H1 (cell line): ENCODE results near the gene TAT. TPM values are rescaled to one million over a fixed set of nuclear protein-coding genes. Genes with fewer than 3 reads are reported as not detected.

Experiments used
- CTCF ChIA-PET: fragments of 300-600 bp; sonication (Branson Sonifier 250); formaldehyde crosslinking; loops from one replicate; lab custom pipeline; 2021; ENCODE audit not compliant: partially characterized antibody; lab: Charles Lee
- POLR2A ChIA-PET: fragments of 300-600 bp; sonication (Branson Sonifier 250); formaldehyde crosslinking; loops from one replicate; lab custom pipeline; 2021; ENCODE audit warnings: inconsistent platforms; ENCODE audit not compliant: partially characterized antibody; lab: Charles Lee
- DNase-seq, 2 experiments: peaks; one replicate each; pipeline versions ENCODE4 v3.0.0 to v3.0.0-alpha.2; 2010 to 2022; ENCODE audit warnings: low spot score in 2 of 2, low read depth in 1 of 2, mixed read lengths in 1 of 2
- FAIRE-seq: peaks from 2 replicates; lab custom pipeline; 2011; peaks lifted over from hg19 to GRCh38; lab: Jason Lieb, UNC
- H2AFZ ChIP-seq: 2 replicates; pipeline ENCODE4 v1.8.1; 2012; ENCODE audit warnings: low read length, inconsistent platforms
- H2AK5ac ChIP-seq: 2 replicates; pipeline ENCODE4 v1.6.1; 2013; ENCODE audit warnings: low read depth, low read length
- H2BK120ac ChIP-seq: replicated peaks from 2 replicates; pipeline ENCODE3; 2013; ENCODE audit warnings: low read depth, low read length, inconsistent platforms
- H2BK12ac ChIP-seq: 2 replicates; pipeline ENCODE4 v1.6.1; 2013; ENCODE audit warnings: low read depth, low read length
- H2BK15ac ChIP-seq: 2 replicates; pipeline ENCODE4 v1.6.1; 2013; ENCODE audit warnings: low read length
- H2BK20ac ChIP-seq: 2 replicates; pipeline ENCODE4 v1.6.1; 2013; ENCODE audit warnings: low read length
- H2BK5ac ChIP-seq: 2 replicates; pipeline ENCODE4 v1.6.1; 2013; ENCODE audit warnings: low read depth, low read length
- H3K14ac ChIP-seq: 2 replicates; pipeline ENCODE4 v1.6.1; 2013; ENCODE audit warnings: inconsistent platforms; ENCODE audit not compliant: insufficient read length
- H3K18ac ChIP-seq: 2 replicates; pipeline ENCODE4 v1.6.1; 2013; ENCODE audit warnings: low read length; ENCODE audit errors: extremely low read depth
- H3K23ac ChIP-seq: 2 replicates; pipeline ENCODE4 v1.6.1; 2013; ENCODE audit warnings: inconsistent platforms; ENCODE audit not compliant: insufficient read length
- H3K23me2 ChIP-seq: 2 replicates; pipeline ENCODE4 v1.6.1; 2013; ENCODE audit warnings: low read depth, low read length
- H3K27ac ChIP-seq: 2 replicates; pipeline ENCODE4 v1.6.1; 2011; ENCODE audit warnings: low read depth, low read length, inconsistent platforms
- H3K27me3 ChIP-seq, 4 experiments: replicated peaks in 1 of 4; 1 replicate in 1 of 4; 2 replicates in 3 of 4; pipeline versions ENCODE4 v1.6.1 to v1.8.1; 2011 to 2013; ENCODE audit warnings: low read length in 3 of 4, mild to moderate bottlenecking in 3 of 4, inconsistent platforms in 2 of 4, mixed read lengths in 2 of 4, moderate library complexity in 1 of 4; ENCODE audit not compliant: control insufficient read depth in 3 of 4, insufficient read depth in 3 of 4; ENCODE audit errors: extremely low read depth in 1 of 4
- H3K36me3 ChIP-seq, 4 experiments: 2 replicates each; pipeline versions ENCODE4 v1.6.1 to v1.8.1; 2011 to 2013; ENCODE audit warnings: mild to moderate bottlenecking in 4 of 4, low read length in 3 of 4, moderate library complexity in 2 of 4, control low read depth in 1 of 4, inconsistent platforms in 1 of 4; ENCODE audit not compliant: insufficient read depth in 4 of 4, control insufficient read depth in 2 of 4
- H3K4ac ChIP-seq: replicated peaks from 2 replicates; pipeline ENCODE3; 2013; ENCODE audit warnings: low read length, low read depth, mixed read lengths, inconsistent platforms; ENCODE audit not compliant: insufficient read length
- H3K4me1 ChIP-seq, 4 experiments: replicated peaks in 1 of 4; 1 replicate in 1 of 4; 2 replicates in 3 of 4; pipeline versions ENCODE4 v1.6.1 to v1.8.1; 2011 to 2013; ENCODE audit warnings: low read length in 3 of 4, inconsistent platforms in 2 of 4, mixed read lengths in 1 of 4; ENCODE audit not compliant: insufficient read depth in 4 of 4, control insufficient read depth in 3 of 4
- H3K4me2 ChIP-seq, 2 experiments: 2 replicates each; pipeline versions ENCODE4 v1.6.1 to v1.8.1; 2011 to 2013; ENCODE audit warnings: low read depth in 2 of 2, low read length in 2 of 2, control low read depth in 1 of 2, inconsistent platforms in 1 of 2, mild to moderate bottlenecking in 1 of 2; ENCODE audit not compliant: insufficient read depth in 1 of 2
- H3K4me3 ChIP-seq, 4 experiments: fragments of 200-600, 300-600 bp in 1 of 4; sonication (generic), shearing (Covaris generic), sonication (Bioruptor Twin) in 1 of 4; 2 replicates each; pipeline versions ENCODE4 v1.5.1 to v1.8.1; 2011 to 2016; ENCODE audit warnings: low read length in 4 of 4, low read depth in 3 of 4, control low read depth in 2 of 4, inconsistent platforms in 2 of 4, mild to moderate bottlenecking in 2 of 4, mixed read lengths in 1 of 4, moderate library complexity in 1 of 4; ENCODE audit not compliant: insufficient read depth in 2 of 4; ENCODE audit errors: extremely low read depth in 1 of 4
- H3K56ac ChIP-seq: replicated peaks from 2 replicates; pipeline ENCODE3; 2013; ENCODE audit warnings: low read depth, mild to moderate bottlenecking, mixed read lengths, low read length, inconsistent platforms; ENCODE audit not compliant: insufficient read length
- H3K79me1 ChIP-seq: 2 replicates; pipeline ENCODE4 v1.6.1; 2013; ENCODE audit warnings: low read depth, low read length, control low read depth
- H3K79me2 ChIP-seq, 2 experiments: 2 replicates each; pipeline versions ENCODE4 v1.6.1 to v1.8.1; 2012 to 2013; ENCODE audit warnings: low read length in 2 of 2, mild to moderate bottlenecking in 2 of 2, inconsistent platforms in 1 of 2; ENCODE audit not compliant: insufficient read depth in 2 of 2, control insufficient read depth in 1 of 2
- H3K9ac ChIP-seq, 4 experiments: replicated peaks in 1 of 4; 1 replicate in 1 of 4; 2 replicates in 3 of 4; pipeline versions ENCODE4 v1.6.1 to v1.8.1; 2011 to 2013; ENCODE audit warnings: low read depth in 3 of 4, low read length in 3 of 4, control low read depth in 2 of 4, mild to moderate bottlenecking in 2 of 4, moderate library complexity in 2 of 4, inconsistent platforms in 1 of 4; ENCODE audit errors: extremely low read depth in 1 of 4
- H3K9me3 ChIP-seq, 2 experiments: 2 replicates each; pipeline versions ENCODE4 v1.6.1 to v1.8.1; 2012 to 2013; ENCODE audit warnings: mild to moderate bottlenecking in 2 of 2, moderate library complexity in 2 of 2, control low read depth in 1 of 2, inconsistent platforms in 1 of 2, low read depth in 1 of 2, low read length in 1 of 2, mixed read lengths in 1 of 2; ENCODE audit not compliant: insufficient read depth in 2 of 2
- H4K20me1 ChIP-seq, 2 experiments: replicated peaks in 1 of 2; 2 replicates each; pipeline versions ENCODE3 to v1.8.1; 2011 to 2013; ENCODE audit warnings: inconsistent platforms in 2 of 2, low read length in 2 of 2, mild to moderate bottlenecking in 1 of 2; ENCODE audit not compliant: insufficient read depth in 2 of 2, control insufficient read depth in 1 of 2
- H4K5ac ChIP-seq: 2 replicates; pipeline ENCODE4 v1.6.1; 2013; ENCODE audit warnings: low read length, low read depth, mixed read lengths, inconsistent platforms; ENCODE audit not compliant: insufficient read length
- H4K8ac ChIP-seq: 2 replicates; pipeline ENCODE4 v1.8.0; 2013; ENCODE audit warnings: mild to moderate bottlenecking, moderate library complexity, low read length, inconsistent platforms; ENCODE audit not compliant: insufficient read depth; ENCODE audit errors: extremely low read depth
- H4K91ac ChIP-seq: replicated peaks from 2 replicates; pipeline ENCODE3; 2013; ENCODE audit warnings: low read length, mixed read lengths, inconsistent platforms; ENCODE audit not compliant: insufficient read length
- BACH1 ChIP-seq: IDR thresholded peaks from 2 replicates; pipeline ENCODE4 v1.6.1; 2012; ENCODE audit warnings: low read length, improper control_type of control experiment
- CTBP2 ChIP-seq: IDR thresholded peaks from 2 replicates; pipeline ENCODE4 v1.7.0; 2011; ENCODE audit warnings: borderline replicate concordance, mild to moderate bottlenecking, moderate library complexity, mixed read lengths, low read length; ENCODE audit not compliant: insufficient read depth, insufficient read length
- EGR1 ChIP-seq: IDR thresholded peaks from 2 replicates; pipeline ENCODE4 v1.6.1; 2011; ENCODE audit warnings: low read depth, low read length, borderline replicate concordance
- GABPA ChIP-seq: IDR thresholded peaks from 2 replicates; pipeline ENCODE4 v1.6.1; 2011; ENCODE audit warnings: mild to moderate bottlenecking, low read length, moderate library complexity, borderline replicate concordance; ENCODE audit not compliant: insufficient read depth
- JUND ChIP-seq: IDR thresholded peaks from 2 replicates; pipeline ENCODE4 v1.6.1; 2011; ENCODE audit warnings: mild to moderate bottlenecking, improper control_type of control experiment, low read length
- NANOG ChIP-seq: IDR thresholded peaks from 2 replicates; pipeline ENCODE4 v1.6.1; 2011; ENCODE audit warnings: low read length, low read depth, mild to moderate bottlenecking, inconsistent platforms; ENCODE audit not compliant: insufficient read depth, poor library complexity, severe bottlenecking
- PHF8 ChIP-seq: fragments of 200-600 bp; sonication (generic); conservative IDR thresholded peaks from 2 replicates; pipeline ENCODE4 v1.7.1; 2012; ENCODE audit warnings: low read depth, mild to moderate bottlenecking, inconsistent platforms, low read length, moderate library complexity
- POLR2A ChIP-seq, 2 experiments: IDR thresholded peaks; 1 replicate in 1 of 2; 2 replicates in 1 of 2; pipeline ENCODE4 v1.6.1; 2011; ENCODE audit warnings: low read depth in 2 of 2, low read length in 2 of 2, mild to moderate bottlenecking in 2 of 2; ENCODE audit errors: control extremely low read depth in 1 of 2
- RAD21 ChIP-seq, 2 experiments: IDR thresholded peaks in 1 of 2; conservative IDR thresholded peaks in 1 of 2; 2 replicates each; pipeline ENCODE4 v1.6.1; 2011; ENCODE audit warnings: low read depth in 2 of 2, low read length in 2 of 2, improper control_type of control experiment in 1 of 2, inconsistent platforms in 1 of 2, mild to moderate bottlenecking in 1 of 2, moderate library complexity in 1 of 2
- SAP30 ChIP-seq: fragments of 300-600 bp; sonication (generic); IDR thresholded peaks from 2 replicates; pipeline ENCODE4 v1.7.1; 2012; ENCODE audit warnings: low read length, moderate library complexity, mild to moderate bottlenecking, inconsistent platforms; ENCODE audit not compliant: insufficient read depth, insufficient replicate concordance
- SP1 ChIP-seq: IDR thresholded peaks from 2 replicates; pipeline ENCODE4 v1.6.1; 2011; ENCODE audit warnings: low read depth, low read length
- TAF1 ChIP-seq: IDR thresholded peaks from 2 replicates; pipeline ENCODE4 v1.6.1; 2011; ENCODE audit warnings: mild to moderate bottlenecking, low read depth, low read length
- WGBS, 2 experiments: shearing (Covaris generic) in 1 of 2; methylation state at CpG; one replicate each; pipeline versions ENCODE4 v1.1.6 to v1.1.7; 2013 to 2015; ENCODE audit warnings: low lambda C conversion rate in 2 of 2, mixed read lengths in 2 of 2, inconsistent platforms in 1 of 2, low coverage in 1 of 2, missing lambda C conversion rate in 1 of 2; ENCODE audit not compliant: insufficient replicate concordance in 2 of 2, insufficient coverage in 1 of 2, insufficient read length in 1 of 2; ENCODE audit errors: extremely low coverage in 1 of 2, missing lambda C conversion rate in 1 of 2; 5-methylcytosine and 5-hydroxymethylcytosine counted together
- polyA plus RNA-seq, 7 experiments: library from polyadenylated mRNA; depleted of rRNA in 3 of 7; stranded (reverse) in 5 of 7; unstranded in 2 of 7; fragments of >200 nt in 5 of 7; fragments of 200-250 nt in 2 of 7; gene quantifications; 1 replicate in 5 of 7; 2 replicates in 1 of 7; 4 replicates in 1 of 7; pipeline versions ENCODE4 v1.2.1 to v1.2.3, GENCODE V29; 2011 to 2013; ENCODE audit warnings: missing spikeins in 2 of 7, mixed read lengths in 2 of 7
- total RNA-seq: library from RNA; stranded (reverse); fragmentation: NEBNext Ultra II Directional; extraction: Animal tissue kit (Norgen Biotek cat#: 25700); gene quantifications from 2 replicates; pipeline ENCODE4 v1.2.1, GENCODE V29; 2021
- TF ChIP-seq, protein P1 (sequence below): IDR thresholded peaks from 2 replicates; pipeline ENCODE4 v1.6.1; 2012; ENCODE audit warnings: inconsistent platforms
- TF ChIP-seq, protein P2 (sequence below): IDR thresholded peaks from 2 replicates; pipeline ENCODE4 v1.6.1; 2012; ENCODE audit warnings: inconsistent platforms

TAT gene
- total and polyA plus RNA-seq, 2 of the 8 experiments (the other 6 are each of a cell fraction or from before 2014, with no cell fraction given): 0.03 TPM; not detected in 1

DNA sequence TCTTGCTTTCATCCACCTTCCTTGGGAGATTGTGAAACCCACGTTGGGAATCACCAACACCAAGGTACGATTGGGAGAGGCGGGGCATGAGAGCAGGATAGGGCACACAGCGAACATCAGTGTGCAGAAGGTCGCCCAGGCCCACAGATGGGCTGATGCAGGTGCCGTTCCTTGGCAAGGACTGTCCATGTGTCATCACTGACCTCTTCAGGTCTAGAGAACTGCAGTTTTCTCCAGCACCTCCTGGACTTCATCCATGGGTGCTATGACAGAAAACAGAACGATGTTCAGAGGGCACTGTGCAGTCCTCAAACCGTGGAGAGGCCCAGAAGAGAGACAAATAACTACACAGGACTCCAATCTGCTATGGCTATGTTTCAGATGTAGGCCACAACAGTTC, 23.9 kb upstream of the TAT start:
- Histone ChIP-seq H2BK20ac (no peak overlapping the region), H4K20me1 (no peaks in the 10 kb centered on the region), H3K4me2 (no peak overlapping the region), H3K79me2 (no peaks in the 10 kb centered on the region), H2BK15ac (no peak overlapping the region), H3K79me1 (no peaks in the 10 kb centered on the region), H3K18ac (no peak overlapping the region), H3K4me1 (no peaks in the 10 kb centered on the region), H2BK5ac (no peak overlapping the region), H4K8ac (no peak overlapping the region), H3K27me3 (no peaks in the 10 kb centered on the region), H2AFZ (0 out of 2 replicates have a peak overlapping the region, but pooled peaks have one; percentile 53), H3K4me3 (no peak overlapping the region), H3K14ac (no peak overlapping the region), H3K36me3 (no peaks in the 10 kb centered on the region), H2AK5ac (no peak overlapping the region), H3K4ac (no peak overlapping the region), H3K9ac (no peak overlapping the region), H3K27ac (no peak overlapping the region), H4K5ac (no peak overlapping the region), H3K56ac (no peak overlapping the region), H3K9me3 (no peaks in the 10 kb centered on the region), H2BK12ac (no peak overlapping the region), H3K23ac (no peak overlapping the region), H2BK120ac (no peak overlapping the region), H4K91ac (no peak overlapping the region), H3K23me2 (no peaks in the 10 kb centered on the region)
- DNase-seq (no peak), FAIRE-seq (no peak)
- ChIA-PET POLR2A (no interaction called here), CTCF (no interaction called here)
- WGBS, 2 experiments: 87% methylated on average over 8 of the region's 8 CpGs; no CpG with 5 or more reads in 1 of the 2 experiments
- TF ChIP-seq GABPA (no peak), RAD21 (IDR thresholded peaks at IDR 0.05 in 1 of 2, conservative IDR thresholded peaks at IDR 0.05 in 1 of 2; ENCODE audit: low read depth in 2 of 2, low read length in 2 of 2) (no peak), TAF1 (no peak), JUND (no peak), POLR2A (IDR thresholded peaks at IDR 0.05; ENCODE audit: control extremely low read depth in 1 of 2, low read depth in 2 of 2, low read length in 2 of 2) (no peak), CTBP2 (no peak), SAP30 (no peak), PHF8 (no peak), EGR1 (no peak), BACH1 (no peak), NANOG (no peak), SP1 (no peak)
- TF ChIP-seq, protein P1, sequence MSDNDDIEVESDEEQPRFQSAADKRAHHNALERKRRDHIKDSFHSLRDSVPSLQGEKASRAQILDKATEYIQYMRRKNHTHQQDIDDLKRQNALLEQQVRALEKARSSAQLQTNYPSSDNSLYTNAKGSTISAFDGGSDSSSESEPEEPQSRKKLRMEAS: no peak
- TF ChIP-seq, protein P2, sequence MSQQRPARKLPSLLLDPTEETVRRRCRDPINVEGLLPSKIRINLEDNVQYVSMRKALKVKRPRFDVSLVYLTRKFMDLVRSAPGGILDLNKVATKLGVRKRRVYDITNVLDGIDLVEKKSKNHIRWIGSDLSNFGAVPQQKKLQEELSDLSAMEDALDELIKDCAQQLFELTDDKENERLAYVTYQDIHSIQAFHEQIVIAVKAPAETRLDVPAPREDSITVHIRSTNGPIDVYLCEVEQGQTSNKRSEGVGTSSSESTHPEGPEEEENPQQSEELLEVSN: no peak
